ENCODE results near the gene RAB30. TPM values are rescaled to one million over a fixed set of nuclear protein-coding genes. Genes with fewer than 3 reads are reported as not detected.
A peak's percentile ranks its signal among the peaks of the same experiment; 100 is the strongest.
"Not testable (repeated sequence)": the region's sequence is repeated elsewhere in the genome, so short reads cannot be mapped to it uniquely, and the experiment has no call there.

Gene RAB30
- total RNA-seq, 1 donor from 2014 or later = 21.0 TPM

DNA sequence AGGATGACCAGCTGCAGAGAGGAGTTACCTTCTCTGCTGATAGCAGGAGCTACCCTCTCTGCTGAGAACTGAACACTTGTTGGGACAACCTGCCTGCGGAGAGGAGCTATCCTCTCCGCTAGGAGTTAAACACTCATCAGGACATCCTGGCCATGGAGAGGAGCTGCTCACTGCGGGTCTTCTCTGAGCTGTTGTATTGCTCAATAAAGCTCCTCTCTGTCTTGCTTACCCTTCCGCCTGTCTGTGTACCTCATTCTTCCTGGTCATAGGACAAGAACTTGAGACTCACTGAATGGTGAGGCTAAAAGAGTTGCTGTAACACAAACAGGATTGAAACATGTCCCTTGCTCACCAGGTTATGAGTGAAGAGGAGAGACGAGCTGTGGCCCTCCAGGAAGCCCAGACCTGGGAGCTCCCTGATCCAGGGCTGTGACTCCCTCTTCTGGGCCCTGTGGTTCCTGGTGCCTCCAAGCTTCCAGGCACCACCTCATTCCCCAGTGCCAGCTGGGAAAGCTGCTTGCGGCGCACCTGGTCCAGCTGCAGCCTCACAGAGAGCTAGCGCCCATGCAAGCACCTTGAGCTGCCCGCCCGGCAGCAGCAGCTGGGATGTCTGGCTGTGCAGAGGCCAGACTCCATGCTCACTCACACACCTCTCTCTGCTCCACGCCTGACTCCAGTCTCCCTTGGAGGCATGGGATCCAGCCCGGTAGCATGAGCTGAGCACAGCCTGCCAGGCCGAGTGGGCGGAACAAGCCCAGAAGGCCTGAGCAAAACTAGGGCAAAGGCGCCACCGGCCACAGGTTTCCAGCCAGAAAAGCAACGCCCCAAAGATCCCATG lies 50.5 kb downstream of the RAB30 start:
- intact Hi-C loops (cut with DNase I) = no loop called here
- no peak for DNase-seq (ENCODE audit: low spot score)

DNA sequence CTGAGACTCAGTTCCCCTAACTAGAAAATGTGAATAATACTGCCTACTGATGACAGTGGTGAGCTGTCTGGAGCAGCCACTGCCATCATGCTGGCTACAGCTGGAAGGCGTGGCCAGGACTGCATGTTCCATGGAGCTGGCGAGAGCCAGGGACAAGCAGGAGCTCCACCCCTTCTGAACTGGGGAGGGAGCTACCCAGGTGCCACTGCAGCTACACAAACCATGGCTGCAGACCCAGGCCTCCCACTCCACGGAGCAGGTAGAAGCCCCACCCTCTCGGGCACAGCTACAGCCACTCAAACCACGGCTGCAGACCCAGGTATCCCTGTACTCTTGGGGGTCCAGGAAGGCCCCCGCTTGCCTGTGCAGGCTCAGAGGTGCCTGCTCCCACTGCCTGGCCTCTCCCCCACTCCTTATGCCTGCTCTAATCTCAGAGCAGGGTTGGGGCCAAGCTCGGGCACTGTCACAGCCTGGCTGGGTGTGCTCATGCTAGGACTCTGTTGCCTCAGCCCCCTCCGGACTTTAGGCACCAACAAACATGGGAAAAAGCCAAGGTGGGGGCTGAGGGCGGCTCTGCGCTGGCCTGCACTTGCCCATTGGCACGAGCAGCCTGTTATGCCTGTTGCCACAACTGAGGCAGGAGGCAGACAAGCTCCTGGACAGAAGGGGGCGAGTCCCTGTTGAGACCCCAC lies 51.7 kb downstream of the RAB30 start:
- no peak for DNase-seq (ENCODE audit: low spot score)
- intact Hi-C loops (cut with DNase I) = no loop called here

DNA sequence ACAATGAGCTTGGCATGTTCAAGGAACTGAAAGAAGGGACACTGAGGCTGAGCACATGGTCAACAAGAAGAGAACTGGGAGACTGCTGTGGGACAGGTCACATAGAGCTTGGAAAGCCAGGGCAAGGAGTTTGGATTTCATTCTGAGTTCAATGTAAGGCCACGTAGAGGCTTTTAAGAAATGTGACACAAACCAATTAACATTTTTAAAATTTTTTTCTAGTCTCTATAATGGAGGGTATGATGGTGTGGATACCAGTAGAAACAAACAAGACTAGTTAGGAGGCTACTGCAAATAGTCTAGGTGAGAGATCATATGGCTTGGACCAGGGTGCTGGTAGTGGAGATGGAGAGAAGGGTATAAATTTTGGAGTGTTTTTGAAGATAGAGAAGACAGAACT lies 56.7 kb downstream of the RAB30 start:
- DNase-seq (ENCODE audit: low spot score) = no peak
- intact Hi-C loops (cut with DNase I) = no loop called here

DNA sequence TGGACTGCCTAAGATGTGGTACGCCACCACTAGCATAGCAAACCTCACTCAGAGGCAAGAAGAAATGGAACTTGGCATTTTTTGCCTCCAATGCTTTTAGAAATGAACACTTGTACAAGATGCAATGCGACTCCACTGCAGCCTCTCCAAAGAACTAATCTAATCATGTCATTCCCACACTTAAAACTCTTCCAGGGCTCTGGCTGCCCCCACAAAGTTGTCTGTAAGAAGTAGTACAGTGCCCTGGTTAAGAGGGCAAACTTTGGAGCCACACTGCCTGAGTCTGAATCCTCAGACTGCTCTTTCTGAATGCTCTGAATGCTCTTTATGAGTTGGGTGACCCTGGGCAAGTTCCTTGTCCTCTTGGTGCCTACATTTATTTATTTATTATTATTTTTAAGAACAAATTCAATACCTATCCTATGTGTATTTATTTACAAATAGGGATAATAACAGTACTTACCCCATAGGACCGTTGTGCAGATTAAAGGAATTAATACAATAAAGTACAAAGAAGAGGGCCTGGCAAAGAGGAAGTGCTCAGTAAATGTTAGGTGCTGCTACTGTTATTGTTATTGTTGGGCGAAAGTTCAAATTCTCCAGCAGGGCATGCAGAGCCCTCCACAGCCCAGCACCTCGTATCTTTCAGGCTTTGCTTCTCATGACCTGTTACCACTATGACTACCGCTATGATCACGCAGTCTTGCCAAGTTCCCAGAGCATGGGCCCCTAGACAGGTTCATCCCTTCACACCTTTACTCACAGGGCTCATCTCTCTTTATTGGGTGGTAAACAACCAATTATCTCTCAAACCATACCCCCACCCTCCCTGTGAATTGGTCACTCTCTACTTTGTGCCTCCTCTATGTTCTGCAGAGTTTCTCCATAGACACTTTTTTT lies 59.3 kb downstream of the RAB30 start:
- no peak for DNase-seq (ENCODE audit: low spot score)
- intact Hi-C loops (cut with DNase I) = no loop called here

DNA sequence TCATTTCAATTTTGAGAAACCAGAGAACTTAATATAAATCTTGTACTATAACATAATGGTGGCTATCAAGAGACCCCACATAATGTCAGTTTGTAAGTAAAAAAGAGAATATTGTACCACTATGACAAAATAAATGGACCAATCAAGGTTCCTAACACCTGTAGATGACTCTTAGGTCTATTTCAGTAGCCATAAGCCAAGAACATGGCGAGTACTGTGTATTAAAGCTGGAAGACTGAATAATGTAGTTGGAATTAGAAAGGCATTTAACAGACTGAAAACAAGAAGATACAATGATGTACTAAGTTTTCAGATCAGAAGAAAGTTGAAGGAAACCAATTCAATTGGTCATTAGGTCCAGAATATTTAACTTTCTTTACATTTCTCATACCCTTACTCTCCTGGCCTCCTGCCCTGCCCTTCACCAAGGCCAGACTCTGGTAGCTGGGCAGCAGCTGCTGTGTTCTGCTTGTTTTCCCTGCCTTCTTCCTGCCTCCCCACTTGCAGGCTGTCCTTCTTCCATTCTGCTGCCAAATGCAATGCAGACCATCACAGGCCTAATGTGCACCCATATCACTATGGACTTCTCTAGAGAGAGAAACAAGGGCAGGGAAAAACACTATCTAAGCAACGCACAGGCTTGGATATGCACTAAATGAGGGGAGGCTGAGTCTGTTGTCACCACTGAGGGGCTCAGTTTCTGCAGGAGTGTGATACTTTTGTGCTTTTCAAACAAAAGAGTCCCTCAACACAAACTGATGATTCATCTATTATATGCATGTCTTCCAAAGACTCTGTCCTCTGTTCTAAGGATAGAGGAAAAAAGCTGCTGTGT lies 60.1 kb downstream of the RAB30 start:
- intact Hi-C loops (cut with DNase I) = no loop called here
- DNase-seq (ENCODE audit: low spot score) = no peak

DNA sequence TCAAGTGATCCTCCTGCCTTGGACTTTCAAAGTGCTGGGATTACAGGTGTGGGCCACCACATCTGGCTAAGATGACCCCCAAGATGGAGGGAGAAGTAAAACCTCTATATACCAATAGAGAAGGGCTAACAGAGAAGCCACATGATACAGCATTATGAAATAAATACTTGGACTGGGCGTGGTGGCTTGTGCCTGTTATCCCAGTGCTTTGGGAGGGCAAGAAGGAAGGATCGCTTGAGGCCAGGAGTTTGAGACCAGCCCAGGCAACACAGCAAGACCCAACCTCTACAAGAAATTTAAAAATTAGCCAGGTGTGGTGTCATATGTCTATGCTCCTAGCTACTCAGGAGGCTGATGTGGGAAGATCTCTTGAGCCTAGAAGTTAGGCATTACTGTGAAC lies 61.7 kb downstream of the RAB30 start:
- intact Hi-C loops (cut with DNase I) = loop anchor here (2.0 kb wide), 1 partner anchor 63 kb away; no protein-coding TSS in a partner anchor
- no peak for DNase-seq (ENCODE audit: low spot score)

DNA sequence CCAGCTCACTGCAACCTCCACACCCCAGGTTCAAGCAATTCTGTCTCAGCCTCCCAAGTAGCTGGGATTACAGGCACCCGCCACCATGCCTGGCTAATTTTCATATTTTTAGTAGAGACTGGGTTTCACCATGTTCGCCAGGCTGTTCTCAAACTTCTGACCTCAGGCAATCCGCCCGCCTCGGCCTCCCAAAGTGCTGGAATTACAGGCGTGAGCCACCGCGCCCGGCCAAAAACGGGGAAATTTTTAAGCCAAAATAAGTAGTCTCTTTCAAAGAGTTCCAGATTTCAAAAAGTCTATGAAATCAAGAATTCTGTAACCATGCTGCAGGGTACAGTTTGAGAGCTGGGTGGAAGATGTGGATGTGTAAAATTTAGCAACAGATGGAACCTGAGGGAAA lies 62.6 kb downstream of the RAB30 start:
- intact Hi-C loops (cut with DNase I) = loop anchor here (2.0 kb wide), 1 partner anchor 64 kb away; no protein-coding TSS in a partner anchor
- DNase-seq (ENCODE audit: low spot score) = not testable (repeated sequence)

DNA sequence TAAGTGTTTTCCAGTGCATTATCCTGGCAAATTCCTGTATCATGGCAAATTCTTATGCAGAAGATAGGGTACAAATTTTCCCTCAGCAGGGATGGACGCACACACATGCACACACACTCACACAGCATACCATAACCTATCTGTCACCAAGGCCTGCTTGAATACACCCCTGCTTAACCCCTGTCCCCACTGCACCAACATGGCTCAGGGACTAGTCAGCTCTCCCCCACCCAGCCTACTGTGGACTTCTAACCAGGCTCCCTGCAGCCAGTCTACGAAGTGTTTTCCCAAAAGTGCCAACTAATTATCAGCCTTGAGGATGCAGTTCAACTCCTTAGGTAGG lies 63.1 kb downstream of the RAB30 start:
- intact Hi-C loops (cut with DNase I) = loop anchor here (2.0 kb wide), 1 partner anchor 64 kb away; no protein-coding TSS in a partner anchor
- no peak for DNase-seq (ENCODE audit: low spot score)

DNA sequence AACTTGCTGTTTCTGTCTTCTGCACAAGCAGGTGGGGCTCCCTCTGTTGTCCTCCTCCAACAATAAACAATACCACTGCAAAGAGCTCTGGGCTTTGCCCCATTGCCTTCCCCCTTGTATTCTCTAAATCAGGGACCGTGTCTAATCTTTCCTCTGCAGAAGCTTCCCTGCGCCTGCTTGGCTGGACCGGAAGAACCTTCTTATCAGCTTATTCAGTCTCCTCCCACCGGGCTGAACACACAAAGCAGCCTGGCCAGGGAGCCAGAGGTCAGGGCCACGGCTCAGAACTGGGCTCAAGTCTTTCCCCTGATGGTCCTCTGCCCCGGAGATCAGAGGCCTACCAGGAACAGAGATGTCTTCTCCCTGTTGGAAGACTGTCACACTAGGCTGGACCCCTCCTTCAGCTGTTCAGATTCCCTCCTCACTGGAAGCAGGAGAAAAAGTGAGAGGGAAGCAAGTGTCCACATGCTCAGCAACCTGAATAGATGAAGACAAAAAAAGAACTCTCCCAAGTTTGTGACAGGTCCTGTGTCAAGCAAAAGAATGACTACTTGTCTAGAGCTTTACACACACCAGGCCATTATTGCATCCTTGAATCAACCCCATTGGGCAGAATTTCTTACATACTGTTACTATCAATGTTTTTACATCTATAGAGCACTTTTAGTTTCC lies 63.7 kb downstream of the RAB30 start:
- intact Hi-C loops (cut with DNase I) = loop anchor here (2.0 kb wide), 1 partner anchor 65 kb away; no protein-coding TSS in a partner anchor
- peak; percentile 84 for DNase-seq (ENCODE audit: low spot score)

DNA sequence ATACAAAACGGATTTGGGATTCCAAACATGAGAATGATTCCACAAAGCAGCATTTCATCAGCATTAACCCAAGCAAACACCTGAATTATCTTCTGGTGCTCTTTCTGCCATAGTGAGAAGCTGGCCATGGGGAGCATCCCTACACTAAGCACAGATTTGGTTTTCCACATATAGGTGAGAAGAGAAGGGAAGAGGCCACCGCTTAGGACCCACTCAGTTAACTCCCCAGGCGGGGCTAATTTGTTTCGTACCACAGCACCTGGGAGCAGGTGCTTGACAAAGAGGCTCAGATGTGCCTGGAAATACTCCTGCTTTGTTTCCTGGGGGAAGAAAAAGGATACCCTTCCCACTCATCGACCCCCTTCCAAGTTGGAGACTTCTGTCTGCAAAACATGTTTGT lies 64.2 kb downstream of the RAB30 start:
- DNase-seq (ENCODE audit: low spot score) = no peak
- intact Hi-C loops (cut with DNase I) = no loop called here

DNA sequence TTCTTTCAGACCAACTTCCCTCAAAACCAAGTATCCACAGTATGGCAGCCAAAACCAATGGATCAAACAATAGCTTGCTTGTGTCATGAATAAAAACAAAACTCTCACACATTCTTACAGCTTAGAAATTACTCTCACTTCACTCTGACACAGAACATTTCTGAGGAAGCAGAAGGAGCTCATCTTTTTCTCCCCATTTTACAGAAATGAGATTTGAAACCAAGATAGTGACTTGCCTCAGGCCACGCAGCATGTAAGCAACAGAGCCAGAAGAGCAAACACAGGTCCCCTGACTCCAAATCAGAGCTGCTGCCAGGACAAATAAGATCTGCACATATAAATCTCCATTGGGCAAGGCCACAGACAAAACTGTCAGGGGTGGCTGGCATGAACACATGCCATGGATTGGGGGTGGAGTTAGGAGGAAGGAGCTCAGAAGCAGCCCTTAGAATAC lies 64.8 kb downstream of the RAB30 start:
- DNase-seq (ENCODE audit: low spot score) = no peak
- intact Hi-C loops (cut with DNase I) = no loop called here

DNA sequence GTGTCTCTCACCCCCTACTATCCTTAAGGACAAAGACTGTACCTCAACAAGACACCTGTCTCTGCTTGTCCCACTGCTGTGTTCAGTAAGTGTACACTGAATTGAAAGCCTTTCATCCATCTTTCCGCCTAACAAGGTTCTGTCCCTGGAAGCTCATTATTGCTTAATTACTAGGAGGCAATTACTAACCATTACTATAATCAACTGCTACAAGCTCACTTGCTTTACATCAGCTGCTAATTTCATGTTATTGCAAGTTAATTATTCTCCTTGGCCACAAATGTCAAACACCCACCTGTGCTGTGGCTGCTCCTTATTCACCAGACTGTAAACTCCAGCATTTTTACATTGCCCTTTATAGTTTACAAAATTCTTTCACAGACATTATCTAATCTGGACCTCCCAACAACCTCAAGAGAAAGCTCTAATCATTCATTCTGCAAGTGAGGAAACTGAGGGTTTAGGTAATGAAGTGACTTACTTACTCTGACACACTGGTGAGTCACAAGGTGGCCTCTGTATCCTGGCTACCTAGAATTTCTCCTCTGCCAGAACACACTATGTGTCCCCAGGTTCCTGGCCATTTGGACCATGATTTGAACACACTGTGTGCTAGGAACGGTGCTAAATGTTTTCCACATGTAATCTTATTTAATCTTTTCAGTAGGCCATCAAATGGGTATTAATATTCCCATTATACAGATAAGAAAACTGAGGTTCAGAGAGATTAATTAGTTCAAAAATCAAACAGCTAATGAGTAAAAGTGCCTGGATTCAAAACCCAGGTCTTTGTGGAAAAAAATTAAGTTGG lies 66.7 kb downstream of the RAB30 start:
- no peak for DNase-seq (ENCODE audit: low spot score)
- intact Hi-C loops (cut with DNase I) = no loop called here

DNA sequence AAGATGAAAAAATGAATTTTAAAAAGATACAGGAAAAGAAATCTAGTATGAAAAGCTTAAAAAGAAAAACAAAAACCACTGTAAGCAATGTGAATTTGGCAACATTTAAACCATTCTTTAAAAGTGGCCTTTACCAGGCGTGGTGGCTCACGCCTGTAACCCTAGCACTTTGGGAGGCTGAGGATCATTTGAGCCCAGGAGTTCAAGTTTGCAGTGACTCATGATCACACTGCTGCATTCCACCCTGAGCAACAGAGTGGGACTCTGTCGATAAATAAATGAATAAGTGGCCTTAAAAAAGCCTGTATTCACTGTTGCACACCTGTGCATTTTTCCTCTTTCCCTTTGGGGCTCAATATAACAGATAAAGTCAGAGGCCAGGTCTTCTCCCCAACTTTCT lies 69.2 kb downstream of the RAB30 start:
- intact Hi-C loops (cut with DNase I) = no loop called here
- DNase-seq (ENCODE audit: low spot score) = no peak

DNA sequence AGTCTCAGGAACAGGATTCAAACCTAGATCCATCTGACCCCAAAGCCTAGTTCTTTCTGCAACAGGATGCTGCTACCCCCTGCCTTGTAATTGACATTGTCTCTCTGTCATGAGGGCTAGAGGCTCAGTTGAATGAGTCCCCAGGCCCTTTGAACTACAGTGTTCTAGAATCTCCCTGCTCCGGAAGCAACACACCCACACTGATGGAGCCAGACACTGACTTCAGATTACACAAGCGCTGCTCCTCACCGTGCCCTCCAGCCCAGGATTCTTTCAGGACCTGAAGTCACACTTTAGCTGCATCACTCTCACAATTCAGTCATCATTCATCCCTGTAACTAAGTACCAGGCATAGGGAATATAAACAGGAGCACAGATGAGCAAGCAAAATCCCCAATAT lies 69.6 kb downstream of the RAB30 start:
- DNase-seq (ENCODE audit: low spot score) = no peak
- intact Hi-C loops (cut with DNase I) = no loop called here

DNA sequence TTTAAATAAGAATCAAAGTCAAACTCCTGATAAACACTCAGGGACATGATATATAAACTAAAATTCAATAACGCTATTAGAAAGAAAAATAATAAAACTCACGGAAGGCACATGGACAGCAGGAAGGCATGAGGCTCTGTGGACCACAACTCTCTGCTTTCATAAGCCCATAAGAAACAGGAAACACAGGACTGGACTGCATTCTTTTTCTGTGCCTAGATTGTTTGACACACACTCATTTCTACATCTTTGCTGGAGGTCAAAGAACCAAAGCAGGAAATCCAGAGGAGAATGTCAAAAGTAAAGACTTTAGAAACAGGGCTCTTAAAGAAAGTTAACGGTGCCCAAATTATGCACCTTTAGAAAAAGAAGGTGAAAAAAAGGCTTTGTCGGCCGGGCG lies 71.3 kb downstream of the RAB30 start:
- DNase-seq (ENCODE audit: low spot score) = no peak
- intact Hi-C loops (cut with DNase I) = no loop called here

DNA sequence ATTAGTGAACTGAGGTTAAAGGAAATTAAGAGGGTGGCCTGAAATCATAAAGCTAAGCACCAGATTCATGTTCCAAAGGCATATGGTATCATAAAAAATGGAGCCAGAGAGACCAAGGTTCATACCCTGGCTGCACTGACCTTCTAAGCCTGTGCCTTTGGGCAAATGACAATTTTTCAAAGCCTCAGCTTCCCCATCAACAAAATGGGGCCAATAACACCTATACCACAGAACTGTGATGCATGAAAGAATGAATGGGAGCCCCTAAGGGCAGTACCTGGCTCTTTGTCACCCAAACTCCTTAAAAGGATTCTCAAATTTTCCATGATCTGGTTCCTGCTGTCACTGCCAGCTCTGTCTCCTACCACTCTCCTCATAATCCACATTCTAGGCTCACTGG lies 72.5 kb downstream of the RAB30 start:
- intact Hi-C loops (cut with DNase I) = loop anchor here (5.0 kb wide), 1 partner anchor 33 kb away; no protein-coding TSS in a partner anchor
- DNase-seq (ENCODE audit: low spot score) = no peak

DNA sequence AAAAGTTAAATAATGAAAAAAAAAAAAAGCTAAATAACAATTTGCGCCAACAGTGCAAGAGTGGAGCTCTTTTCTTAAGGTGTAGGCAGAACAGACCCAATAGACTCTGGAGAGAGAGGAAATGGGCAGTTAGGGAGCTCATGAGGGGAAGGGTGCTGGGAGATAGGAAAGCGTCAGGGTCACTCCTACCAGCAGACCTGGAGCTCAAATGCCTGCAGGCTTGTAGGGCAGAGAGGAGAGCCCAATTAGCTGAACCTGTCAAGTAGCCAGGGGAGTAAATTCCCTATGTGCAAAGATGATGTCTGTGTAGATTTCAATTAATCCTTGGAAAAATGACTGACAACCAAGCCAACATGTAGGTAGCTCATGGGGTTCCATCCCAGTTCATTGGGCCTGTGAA lies 73.0 kb downstream of the RAB30 start:
- no peak for DNase-seq (ENCODE audit: low spot score)
- intact Hi-C loops (cut with DNase I) = loop anchor here (5.0 kb wide), 1 partner anchor 34 kb away; no protein-coding TSS in a partner anchor

Data from cardiac septum (tissue), 1 donor.